Body of pancreas (tissue), 4 donors: Measurements from ENCODE around the gene NR2C2AP. TPM values are rescaled to one million over a fixed set of nuclear protein-coding genes. Genes with fewer than 3 reads are reported as not detected.

Experiments
- ATAC-seq: fragments of 150-250 bp; one replicate; pipeline ENCODE4 v1.9.1; 2016
- DNase-seq, 4 donors: peaks; one replicate each; pipeline ENCODE4 v3.0.0-alpha.2; 2019
- H3K27ac ChIP-seq, 4 donors: fragments of 200-600 bp; sonication (generic); 1 replicate in 3 of 4; 2 replicates in 1 of 4; pipeline versions ENCODE4 v1.5.1 to v1.6.1; 2016 to 2019; ENCODE audit warnings: mild to moderate bottlenecking in 1 of 4, mixed read lengths in 1 of 4, moderate library complexity in 1 of 4
- H3K27me3 ChIP-seq, 2 donors: fragments of 200-600 bp; sonication (generic); one replicate each; pipeline ENCODE4 v1.6.0; 2016; ENCODE audit warnings: mild to moderate bottlenecking in 1 of 2
- H3K36me3 ChIP-seq, 2 donors: fragments of 200-600 bp; sonication (generic); replicated peaks in 1 of 2; 2 replicates each; pipeline ENCODE4 v1.5.1; 2016; ENCODE audit warnings: low read depth in 2 of 2; ENCODE audit not compliant: insufficient read depth in 1 of 2
- H3K4me1 ChIP-seq: fragments of 200-600 bp; sonication (generic); one replicate; pipeline ENCODE4 v1.6.0; 2016
- H3K4me3 ChIP-seq, 2 donors: fragments of 200-600 bp; sonication (generic); 1 replicate in 1 of 2; 2 replicates in 1 of 2; pipeline ENCODE4 v1.5.1; 2016 to 2019
- H3K9me3 ChIP-seq, 3 donors: fragments of 200-600 bp; sonication (generic); 1 replicate in 2 of 3; 2 replicates in 1 of 3; pipeline ENCODE4 v1.5.1; 2016
- POLR2A ChIP-seq, 3 donors: fragments of 450-650 bp; IDR thresholded peaks; one replicate each; pipeline ENCODE4 v1.6.1; 2016; ENCODE audit warnings: antibody characterized with exemption in 3 of 3, mild to moderate bottlenecking in 2 of 3
- WGBS, 2 donors: methylation state at CpG; one replicate each; pipeline ENCODE4 v1.1.5; 2017; 5-methylcytosine and 5-hydroxymethylcytosine counted together
- intact Hi-C: fragments of 100-400 bp; cut with DNase I; formaldehyde crosslinking; loops from one replicate; pipeline ENCODE4 v1.15.1; 2023
- total RNA-seq, 2 donors: library from RNA; depleted of rRNA; stranded (reverse); fragments of >200 nt; gene quantifications; one replicate each; pipeline ENCODE4 v1.1.0, GENCODE V29; 2016
- TF ChIP-seq, protein P1 (sequence below), 7 experiments: fragments of 450-650 bp in 4 of 7; fragments of 200-600 bp in 3 of 7; sonication (generic) in 3 of 7; IDR thresholded peaks; one replicate each; pipeline ENCODE4 v1.5.1; 2016 to 2019; ENCODE audit warnings: antibody characterized with exemption in 7 of 7

NR2C2AP gene
- total RNA-seq, 2 donors from 2014 or later, result 13.8 to 16.1 TPM

DNA sequence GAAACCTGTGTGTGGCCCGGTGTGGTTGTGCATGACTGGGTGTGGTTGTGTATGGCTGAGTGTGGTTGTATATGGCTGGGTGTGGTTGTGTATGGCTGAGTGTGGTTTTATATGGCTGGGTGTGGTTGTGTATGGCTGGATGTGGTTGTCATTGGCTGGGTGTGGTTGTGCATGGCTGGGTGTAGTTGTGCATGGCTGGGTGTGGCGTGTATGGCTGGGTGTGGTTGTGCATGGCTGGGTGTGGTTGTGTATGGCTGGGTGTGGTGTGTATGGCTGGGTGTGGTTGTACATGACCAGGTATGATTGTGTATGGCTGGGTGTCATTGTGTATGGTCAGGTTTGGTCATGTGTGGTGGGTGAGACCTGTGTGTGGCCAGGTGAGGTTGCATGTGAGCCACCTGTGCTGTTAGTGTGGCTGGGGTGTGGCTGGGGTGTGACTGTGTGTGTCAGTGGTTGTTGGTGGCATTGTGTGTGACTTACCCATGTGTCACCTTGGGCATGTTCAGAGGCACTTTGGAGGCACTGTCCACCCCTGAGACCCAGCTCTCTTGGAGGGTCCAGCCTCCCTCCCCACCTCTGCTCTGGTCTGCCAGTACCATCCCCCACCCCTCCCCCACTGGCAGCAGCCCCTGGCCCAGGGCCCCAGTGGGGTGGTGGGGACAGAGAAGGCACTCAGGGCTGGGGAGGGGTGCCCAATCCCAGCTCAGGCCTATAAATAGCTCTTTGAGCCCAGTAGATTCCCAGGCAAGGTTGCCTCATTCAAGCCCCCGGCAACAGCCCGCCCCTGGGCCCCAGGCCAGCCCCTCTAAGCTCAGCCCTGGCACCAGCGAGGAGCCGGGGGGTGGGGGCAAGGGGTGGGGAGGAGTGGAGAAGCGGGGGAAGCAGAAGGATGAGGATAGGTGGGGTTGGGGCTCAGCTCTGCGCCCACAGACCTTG lies 4.7 kb upstream of the NR2C2AP start:
- WGBS, 2 donors, result 45 to 64% methylated on average over 6 of the region's 8 CpGs
- ATAC-seq (no peak), DNase-seq (no peak)
- no peak for TF ChIP-seq POLR2A (IDR thresholded peaks at IDR 0.05)
- TF ChIP-seq, protein P1, sequence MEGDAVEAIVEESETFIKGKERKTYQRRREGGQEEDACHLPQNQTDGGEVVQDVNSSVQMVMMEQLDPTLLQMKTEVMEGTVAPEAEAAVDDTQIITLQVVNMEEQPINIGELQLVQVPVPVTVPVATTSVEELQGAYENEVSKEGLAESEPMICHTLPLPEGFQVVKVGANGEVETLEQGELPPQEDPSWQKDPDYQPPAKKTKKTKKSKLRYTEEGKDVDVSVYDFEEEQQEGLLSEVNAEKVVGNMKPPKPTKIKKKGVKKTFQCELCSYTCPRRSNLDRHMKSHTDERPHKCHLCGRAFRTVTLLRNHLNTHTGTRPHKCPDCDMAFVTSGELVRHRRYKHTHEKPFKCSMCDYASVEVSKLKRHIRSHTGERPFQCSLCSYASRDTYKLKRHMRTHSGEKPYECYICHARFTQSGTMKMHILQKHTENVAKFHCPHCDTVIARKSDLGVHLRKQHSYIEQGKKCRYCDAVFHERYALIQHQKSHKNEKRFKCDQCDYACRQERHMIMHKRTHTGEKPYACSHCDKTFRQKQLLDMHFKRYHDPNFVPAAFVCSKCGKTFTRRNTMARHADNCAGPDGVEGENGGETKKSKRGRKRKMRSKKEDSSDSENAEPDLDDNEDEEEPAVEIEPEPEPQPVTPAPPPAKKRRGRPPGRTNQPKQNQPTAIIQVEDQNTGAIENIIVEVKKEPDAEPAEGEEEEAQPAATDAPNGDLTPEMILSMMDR (IDR thresholded peaks at IDR 0.05), result no peak
- no peak overlapping the region for H3K4me3 ChIP-seq
- intact Hi-C loops, result no loop called here
- peaks cover 0 to 4% of the 10 kb centered on the region in 2 donors for H3K27me3 ChIP-seq
- H3K36me3 ChIP-seq, result no peaks in the 10 kb centered on the region
- no peak overlapping the region for H3K27ac ChIP-seq
- no peaks in the 10 kb centered on the region for H3K9me3 ChIP-seq
- no peaks in the 10 kb centered on the region for H3K4me1 ChIP-seq

DNA sequence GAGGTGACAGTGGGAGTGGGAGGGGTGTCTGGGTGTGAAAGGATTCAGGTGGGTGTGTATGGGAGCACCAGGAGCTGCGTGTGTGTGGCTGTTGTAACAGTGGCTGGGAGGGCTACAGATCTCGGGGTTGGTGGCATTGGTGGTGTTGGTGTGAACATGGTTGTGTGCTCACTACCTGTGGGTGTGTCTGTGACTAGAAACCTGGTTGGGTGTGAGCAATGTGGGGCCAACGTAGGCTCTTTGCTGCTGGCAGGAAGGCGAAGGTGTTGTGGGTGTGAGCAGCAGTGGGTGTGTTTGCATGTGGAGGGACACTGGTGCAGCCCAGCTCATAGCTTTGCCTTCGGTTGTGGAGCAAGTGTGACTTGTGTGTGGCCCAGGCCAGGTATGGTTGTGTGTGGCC lies 3.7 kb upstream of the NR2C2AP start:
- H3K9me3 ChIP-seq, result no peaks in the 10 kb centered on the region
- H3K4me3 ChIP-seq, result no peak overlapping the region
- ATAC-seq, result no peak
- DNase-seq, result no peak
- 50 to 53% methylated on average over 4 to 5 of the region's 5 CpGs for WGBS, 2 donors
- H3K4me1 ChIP-seq, result peaks cover 10% of the 10 kb centered on the region
- intact Hi-C loops, result no loop called here
- TF ChIP-seq, protein P1 (IDR thresholded peaks at IDR 0.05), result no peak
- TF ChIP-seq POLR2A (IDR thresholded peaks at IDR 0.05), result no peak
- H3K36me3 ChIP-seq, result no peaks in the 10 kb centered on the region
- peaks cover 0 to 4% of the 10 kb centered on the region in 2 donors for H3K27me3 ChIP-seq
- H3K27ac ChIP-seq, result no peak overlapping the region

DNA sequence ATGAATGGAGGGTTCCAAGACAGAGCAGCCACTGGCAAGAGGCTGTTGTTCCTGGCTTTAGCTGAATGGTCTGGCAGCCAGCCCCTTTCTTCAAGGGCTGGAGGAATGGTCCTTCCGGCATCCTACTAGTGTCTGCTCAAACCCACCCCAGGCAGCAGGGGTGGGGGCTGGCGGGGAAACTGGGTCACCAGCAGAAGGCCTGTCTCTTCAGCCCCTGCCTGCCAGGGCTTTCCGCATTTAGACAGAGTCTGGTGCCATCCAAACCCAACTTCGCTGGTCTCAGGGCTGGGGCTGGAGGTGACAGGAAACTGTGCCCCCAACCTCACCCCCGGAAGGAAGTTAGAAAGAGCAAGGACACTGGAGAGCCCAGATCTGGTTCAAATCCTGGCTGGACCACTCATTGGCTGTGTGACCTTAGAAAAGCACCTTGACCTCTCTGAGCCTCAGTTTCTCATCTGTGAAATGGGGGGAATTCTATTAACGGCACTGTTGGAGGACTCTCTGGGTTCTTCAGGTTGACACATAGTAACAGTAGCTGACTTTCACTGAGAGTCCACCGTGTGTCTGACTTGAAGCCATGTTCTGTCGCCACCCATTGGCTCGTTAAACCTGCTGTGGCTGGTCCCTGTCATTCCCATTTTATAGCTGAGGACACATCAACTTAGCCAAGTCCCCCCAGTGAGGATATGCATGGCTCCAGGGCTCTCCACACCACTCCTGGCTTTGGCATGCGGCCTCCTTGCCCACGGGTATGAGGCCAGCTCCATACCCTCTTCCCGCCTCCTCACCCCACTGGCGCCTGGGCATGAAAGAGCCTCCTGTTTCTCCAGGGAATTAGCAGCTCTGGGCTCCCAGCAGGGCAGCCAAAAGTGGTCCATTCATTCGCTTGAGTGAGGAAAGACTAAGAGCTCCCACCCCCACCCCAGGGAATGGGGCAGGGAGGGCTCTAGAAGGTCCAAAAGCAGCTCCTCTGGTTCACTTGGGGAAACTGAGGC lies 2.5 kb upstream of the NR2C2AP start:
- H3K9me3 ChIP-seq, result no peaks in the 10 kb centered on the region
- peaks cover 14% of the 10 kb centered on the region for H3K4me1 ChIP-seq
- H3K4me3 ChIP-seq, result no peak overlapping the region
- no peak overlapping the region for H3K27ac ChIP-seq
- 46 to 50% methylated on average over 5 to 14 of the region's 14 CpGs for WGBS, 2 donors
- intact Hi-C loops, result no loop called here
- TF ChIP-seq POLR2A (IDR thresholded peaks at IDR 0.05), result no peak
- TF ChIP-seq, protein P1 (IDR thresholded peaks at IDR 0.05), result no peak
- peaks cover 0 to under 1% of the 10 kb centered on the region in 2 donors for H3K27me3 ChIP-seq
- ATAC-seq, result no peak
- no peaks in the 10 kb centered on the region for H3K36me3 ChIP-seq
- DNase-seq, result no peak

DNA sequence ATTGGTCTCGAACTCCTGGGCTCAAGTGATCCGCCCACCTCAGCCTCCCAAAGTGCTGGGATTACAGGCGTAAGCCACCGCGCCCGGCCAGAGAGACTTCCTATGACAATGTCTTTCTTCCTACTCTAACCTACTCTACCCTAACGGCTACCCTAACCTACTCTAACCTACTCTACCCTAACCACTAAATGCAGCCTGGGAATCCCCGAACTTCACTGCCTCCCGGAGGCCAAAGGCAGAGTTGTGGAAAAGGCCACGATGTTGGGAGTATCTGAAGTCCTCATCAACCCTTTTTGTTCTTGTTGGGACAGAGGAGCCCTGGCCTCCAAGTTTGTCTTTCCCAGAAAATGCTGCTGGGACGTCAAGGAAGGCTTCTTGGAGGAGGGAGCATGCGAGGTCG lies 967 bp upstream of the NR2C2AP start:
- Histone ChIP-seq H3K4me3 (no peak overlapping the region), H3K27me3 (no peaks in the 10 kb centered on the region), H3K4me1 (peaks cover 14% of the 10 kb centered on the region), H3K27ac (no peak overlapping the region), H3K36me3 (no peaks in the 10 kb centered on the region), H3K9me3 (no peaks in the 10 kb centered on the region)
- intact Hi-C loops, result no loop called here
- WGBS, 2 donors, result 56 to 70% methylated on average over 13 of the region's 13 CpGs
- DNase-seq, result no peak
- TF ChIP-seq, protein P1 (IDR thresholded peaks at IDR 0.05), result no peak
- no peak for TF ChIP-seq POLR2A (IDR thresholded peaks at IDR 0.05)
- no peak for ATAC-seq
